GM19324 (cell line): ENCODE results near the gene NR4A3.
"Not testable (repeated sequence)": the region's sequence is repeated elsewhere in the genome, so short reads cannot be mapped to it uniquely, and the experiment has no call there.

Experiments used
- ATAC-seq: cut with Tn5 transposase; IDR thresholded peaks from one replicate; pipeline ENCODE4 v1.9.1; 2021; ENCODE audit warnings: mild to moderate bottlenecking, moderate library complexity; ENCODE audit not compliant: unreplicated experiment, low FRiP score

The NR4A3 gene

GRCh38 chr9:99828417-99829176 lies 6.9 kb downstream of the NR4A3 start:
- ATAC-seq = no peak

DNA sequence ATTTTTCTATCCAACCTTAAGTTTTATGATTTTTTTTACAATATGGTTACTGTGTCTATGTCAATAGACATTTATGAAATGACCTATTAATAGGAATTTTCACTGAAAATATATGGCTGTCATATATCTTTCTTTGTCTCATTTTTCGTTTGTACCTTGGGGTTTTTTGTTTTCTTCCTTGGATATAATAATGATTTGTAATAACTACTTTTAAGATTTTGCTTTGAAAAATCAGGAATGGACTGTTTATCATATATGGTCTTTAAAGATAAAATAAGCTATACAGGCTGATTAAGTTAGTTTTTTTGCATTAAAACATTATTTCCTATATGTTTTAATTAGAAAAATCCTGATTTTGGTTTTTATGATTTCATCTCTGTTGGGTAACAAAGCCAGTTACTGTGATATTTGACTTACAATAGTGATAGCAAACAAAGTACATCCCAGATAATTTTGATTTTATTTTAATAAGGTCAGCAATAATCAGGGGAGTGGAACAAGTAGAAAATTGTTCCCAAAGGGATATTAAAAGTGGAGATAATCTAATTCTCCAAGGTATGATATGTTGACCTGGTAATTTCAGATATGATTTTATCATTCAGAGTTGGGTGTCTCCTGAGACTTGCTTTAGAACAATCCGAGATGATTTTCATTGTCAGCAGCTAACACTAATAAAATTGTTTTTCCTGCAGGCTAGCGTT lies 10.3 kb downstream of the NR4A3 start:
- no peak for ATAC-seq

- no peak for ATAC-seq
Observed at GRCh38 chr9:99832558-99832864, 10.8 kb downstream of the NR4A3 start.

GRCh38 chr9:99833735-99834134 lies 12.1 kb downstream of the NR4A3 start:
- no peak for ATAC-seq

- ATAC-seq = no peak
Observed at GRCh38 chr9:99834474-99834873, 12.8 kb downstream of the NR4A3 start.

- no peak for ATAC-seq
Observed at GRCh38 chr9:99835142-99835541, 13.5 kb downstream of the NR4A3 start.

GRCh38 chr9:99835581-99835980 lies 13.9 kb downstream of the NR4A3 start:
- ATAC-seq = no peak

GRCh38 chr9:99840072-99840471 lies 18.4 kb downstream of the NR4A3 start:
- ATAC-seq = no peak

DNA sequence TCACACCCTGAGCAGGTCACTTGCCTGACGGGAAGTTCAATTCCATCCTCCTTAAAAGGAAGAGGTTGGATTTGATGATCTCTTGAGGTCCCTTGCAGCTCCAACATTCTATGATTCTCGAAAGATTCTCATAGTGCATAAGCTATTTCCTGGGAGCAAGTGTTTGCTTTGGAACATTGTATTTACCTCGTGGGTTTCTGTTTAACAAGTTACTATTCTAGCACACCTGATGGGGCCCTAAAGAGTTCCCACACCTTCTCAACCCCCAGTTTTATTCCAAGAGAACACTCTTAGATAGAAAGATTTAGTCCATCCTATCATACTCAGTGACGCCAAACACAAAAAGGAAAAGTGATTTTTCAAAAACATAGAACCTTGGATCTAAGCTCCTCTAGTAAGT lies 23.4 kb downstream of the NR4A3 start:
- ATAC-seq = no peak

DNA sequence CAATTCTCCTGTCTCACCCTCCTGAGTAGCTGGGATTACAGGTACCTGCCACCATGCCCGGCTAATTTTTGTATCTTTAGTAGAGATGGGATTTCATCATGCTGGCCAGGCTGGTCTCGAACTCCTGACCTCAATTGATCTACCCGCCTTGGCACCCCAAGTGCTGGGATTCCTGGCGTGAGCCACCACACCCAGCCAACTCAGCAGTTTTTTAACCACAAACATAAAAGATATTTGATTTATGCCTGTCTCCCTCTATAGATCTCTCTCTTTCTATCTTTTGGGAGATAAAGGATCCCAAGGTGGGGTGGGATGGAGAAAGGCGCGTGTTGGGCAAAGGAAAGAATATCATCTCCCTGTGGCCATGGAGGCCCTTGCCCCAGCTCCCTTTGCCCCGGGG lies 26.8 kb downstream of the NR4A3 start:
- ATAC-seq = no peak

- no peak for ATAC-seq
Observed at GRCh38 chr9:99850736-99851499, 29.2 kb downstream of the NR4A3 start.

DNA sequence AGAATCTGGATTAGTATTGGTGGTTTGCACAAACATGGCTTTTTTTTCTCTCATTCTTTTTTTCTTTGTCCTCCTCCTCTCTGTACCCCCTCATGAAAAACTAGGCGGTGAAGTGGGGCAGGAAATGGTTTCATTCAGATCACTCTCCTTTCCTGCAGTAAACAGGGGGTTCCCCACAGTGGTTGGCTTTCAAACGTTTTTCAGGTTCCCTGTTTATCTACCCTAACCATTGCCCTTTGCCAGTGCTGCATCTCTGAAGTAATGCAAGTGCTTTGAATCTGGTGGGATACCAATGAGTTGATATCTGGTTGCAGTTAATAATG lies 29.8 kb downstream of the NR4A3 start:
- ATAC-seq = peak; percentile 88

GRCh38 chr9:99852617-99853016 lies 30.9 kb downstream of the NR4A3 start:
- ATAC-seq = no peak

DNA sequence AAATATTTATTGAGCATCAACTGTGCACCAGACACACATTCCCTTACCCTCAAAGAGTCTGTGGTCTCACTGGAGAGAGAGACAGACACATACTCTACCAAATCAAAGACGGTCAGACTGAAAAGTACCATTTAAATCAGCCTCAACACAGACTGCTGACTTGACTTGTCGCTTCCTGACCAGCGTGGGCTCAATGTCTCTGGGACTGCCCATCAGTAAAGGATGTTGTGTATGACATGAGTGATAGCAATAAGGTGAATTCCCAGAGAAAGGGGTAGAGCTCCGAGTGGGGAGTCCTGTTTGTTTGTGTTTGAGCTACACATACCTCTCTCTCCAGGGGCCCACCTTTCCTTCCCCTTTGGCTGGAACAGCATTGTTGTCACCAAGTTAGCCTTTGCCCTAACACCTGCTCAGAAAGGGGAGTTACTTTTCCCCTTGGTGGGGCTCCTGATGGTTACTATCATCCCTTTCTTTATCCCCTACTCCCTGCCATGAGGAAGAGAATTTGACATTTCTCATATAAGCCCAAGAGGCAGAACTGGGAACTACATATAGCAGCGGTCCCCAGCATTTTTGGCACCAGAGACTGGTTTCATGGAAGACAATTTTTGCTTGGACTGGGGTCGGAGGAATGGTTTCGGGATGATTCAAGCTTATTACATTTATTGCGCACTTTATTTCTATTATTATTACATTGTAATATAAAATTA lies 33.9 kb downstream of the NR4A3 start:
- no peak for ATAC-seq

- not testable (repeated sequence) for ATAC-seq
Observed at GRCh38 chr9:99857576-99857975, 35.9 kb downstream of the NR4A3 start.

DNA sequence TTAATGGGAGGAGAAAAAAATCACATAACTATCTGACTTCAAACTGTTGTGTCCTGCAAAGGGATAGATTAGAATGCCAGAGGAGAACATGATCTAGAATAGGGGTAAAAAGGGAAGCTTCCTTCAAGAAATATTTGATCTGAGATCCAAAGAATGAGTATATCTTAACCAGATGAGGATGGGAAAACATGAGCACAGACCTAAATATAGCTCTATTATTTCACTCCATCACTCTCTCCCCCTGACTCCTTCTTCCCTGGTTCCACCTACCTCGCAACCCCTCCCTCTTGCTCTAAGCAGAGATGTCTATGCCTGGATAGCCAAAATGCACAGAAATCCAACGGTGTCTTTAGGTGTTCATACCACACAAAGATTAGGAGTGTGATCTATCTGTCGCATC lies 36.4 kb downstream of the NR4A3 start:
- ATAC-seq = no peak

GRCh38 chr9:99859243-99859980 lies 37.7 kb downstream of the NR4A3 start:
- no peak for ATAC-seq

GRCh38 chr9:99860266-99860665 lies 38.6 kb downstream of the NR4A3 start:
- ATAC-seq = no peak

- no peak for ATAC-seq
Observed at GRCh38 chr9:99863955-99864354, 42.3 kb downstream of the NR4A3 start.

DNA sequence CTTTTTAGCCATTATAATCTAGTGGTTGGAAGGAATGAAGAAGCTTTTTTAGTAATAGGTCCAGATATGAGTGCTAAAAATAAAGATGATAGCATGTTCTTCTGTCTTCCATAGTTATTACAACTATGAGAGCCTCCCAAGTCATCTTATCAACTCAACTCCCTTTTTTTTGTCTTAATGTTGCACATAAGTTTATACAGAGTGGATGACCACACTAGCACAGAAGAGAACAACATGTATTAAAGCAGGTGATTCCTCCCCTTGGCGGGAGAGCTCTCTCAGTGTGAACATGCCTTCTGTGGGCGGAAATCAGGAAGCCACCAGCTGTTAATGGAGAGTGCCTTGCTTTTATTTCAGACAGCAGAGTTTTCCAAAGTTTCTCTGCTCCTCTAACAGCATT lies 44.7 kb downstream of the NR4A3 start:
- ATAC-seq = no peak
